ENCODE measurements around the gene TMEM163.

Gene TMEM163

DNA sequence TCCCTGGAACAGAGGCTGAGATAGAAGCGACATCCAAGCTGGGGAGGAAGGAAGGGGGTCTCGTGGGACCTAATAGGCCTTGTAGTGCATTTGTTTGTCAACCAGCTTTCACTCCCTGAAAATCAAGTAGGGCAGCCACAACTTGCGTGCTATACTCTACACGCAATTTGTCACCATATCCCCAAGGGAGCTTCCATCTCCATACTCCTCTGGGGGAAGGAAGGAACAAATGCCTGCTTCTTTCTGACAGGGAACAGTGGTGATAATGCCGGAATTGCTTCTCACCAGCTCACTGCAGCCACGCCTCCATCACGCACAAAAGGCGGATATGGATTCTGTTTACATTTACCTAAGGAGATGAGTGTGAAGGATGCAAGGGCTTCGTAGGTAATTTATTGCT is 213.4 kb downstream of the TMEM163 start:
- WGBS (ENCODE audit: extremely low coverage, insufficient coverage, low lambda C conversion rate): no CpG with 5 or more reads among the region's 9 CpGs
- no peaks in the 10 kb centered on the region for H3K4me1 ChIP-seq (ENCODE audit: control insufficient read depth, low read depth, low read length)
- H2BK120ac ChIP-seq (ENCODE audit: low read depth, low read length): no peak overlapping the region

DNA sequence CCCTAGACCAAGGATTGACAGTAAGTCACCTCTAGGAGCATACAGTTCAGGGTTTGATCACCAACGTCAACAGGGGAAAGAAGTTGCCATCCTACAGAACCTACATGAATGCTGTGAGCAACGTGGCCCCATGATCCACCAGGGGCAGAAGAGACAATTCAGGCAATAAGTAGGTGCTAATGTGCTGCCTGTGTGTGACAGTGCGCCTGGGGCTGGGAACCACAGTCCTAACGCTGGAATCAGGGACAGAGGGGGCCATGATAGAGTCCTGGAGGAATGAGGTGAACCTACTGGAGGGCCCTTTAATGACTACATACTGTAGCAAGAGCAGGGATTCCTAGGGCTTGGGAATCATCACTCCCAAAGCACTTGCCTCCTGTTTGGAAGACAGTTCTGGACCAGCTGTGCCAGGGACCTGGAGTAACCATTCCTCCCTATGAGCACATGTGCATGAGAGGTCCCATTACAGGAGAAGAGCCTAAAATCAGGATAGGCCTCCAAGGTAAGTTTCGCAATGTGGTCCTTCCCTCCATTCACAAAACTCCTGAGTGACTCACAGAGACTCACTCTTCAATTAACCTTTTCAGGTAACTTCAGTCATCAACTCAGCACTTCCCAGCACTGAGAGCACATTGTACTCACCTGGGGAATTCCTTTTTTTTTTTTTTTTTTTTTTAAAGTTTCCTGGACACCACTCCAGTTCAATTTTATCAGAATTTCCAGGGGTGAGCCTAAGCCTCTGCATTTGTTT is 214.0 kb downstream of the TMEM163 start:
- Histone ChIP-seq H3K9ac (ENCODE audit: low read length) (no peak overlapping the region), H3K4me1 (ENCODE audit: control insufficient read depth, low read depth, low read length) (no peaks in the 10 kb centered on the region), H2BK5ac (ENCODE audit: low read length) (no peak overlapping the region), H3K23ac (ENCODE audit: low read length) (no peak overlapping the region), H3K27me3 (ENCODE audit: insufficient read depth, low read length, poor library complexity) (no peaks in the 10 kb centered on the region), H3K4me2 (ENCODE audit: low read length) (no peak overlapping the region), H4K8ac (ENCODE audit: low read depth, low read length) (no peak overlapping the region), H3K79me2 (ENCODE audit: control insufficient read depth, insufficient read depth, low read length) (no peaks in the 10 kb centered on the region), H3K27ac (ENCODE audit: low read depth, low read length) (no peak overlapping the region), H3K4ac (ENCODE audit: low read depth, low read length) (no peak overlapping the region), H3K4me3 (ENCODE audit: low read length) (no peak overlapping the region), H4K5ac (ENCODE audit: low read length) (no peak overlapping the region), H2BK120ac (ENCODE audit: low read depth, low read length) (no peak overlapping the region), H3K18ac (ENCODE audit: low read length) (no peak overlapping the region), H2BK15ac (replicated peaks; ENCODE audit: low read depth) (no peak overlapping the region), H3K56ac (ENCODE audit: low read length) (no peak overlapping the region), H3K36me3 (ENCODE audit: control insufficient read depth, insufficient read depth, low read length) (no peaks in the 10 kb centered on the region), H2AK5ac (ENCODE audit: low read length) (no peak overlapping the region), H3K79me1 (ENCODE audit: low read length) (no peaks in the 10 kb centered on the region)
- WGBS (ENCODE audit: extremely low coverage, insufficient coverage, low lambda C conversion rate): no CpG with 5 or more reads among the region's 5 CpGs
- DNase-seq: peak; percentile 73

More for the DNA sequence above, 213.4 kb downstream of the TMEM163 start:
- Histone ChIP-seq H3K79me2 (ENCODE audit: control insufficient read depth, insufficient read depth, low read length) (no peaks in the 10 kb centered on the region), H2BK5ac (ENCODE audit: low read length) (no peak overlapping the region), H3K4ac (ENCODE audit: low read depth, low read length) (no peak overlapping the region), H2AK5ac (ENCODE audit: low read length) (no peak overlapping the region), H3K79me1 (ENCODE audit: low read length) (no peaks in the 10 kb centered on the region), H2BK15ac (replicated peaks; ENCODE audit: low read depth) (no peak overlapping the region), H3K9ac (ENCODE audit: low read length) (no peak overlapping the region), H3K27me3 (ENCODE audit: insufficient read depth, low read length, poor library complexity) (no peaks in the 10 kb centered on the region), H3K56ac (ENCODE audit: low read length) (no peak overlapping the region), H3K18ac (ENCODE audit: low read length) (no peak overlapping the region), H3K4me2 (ENCODE audit: low read length) (no peak overlapping the region), H3K27ac (ENCODE audit: low read depth, low read length) (no peak overlapping the region), H3K36me3 (ENCODE audit: control insufficient read depth, insufficient read depth, low read length) (no peaks in the 10 kb centered on the region), H3K4me3 (ENCODE audit: low read length) (no peak overlapping the region), H4K8ac (ENCODE audit: low read depth, low read length) (no peak overlapping the region), H3K23ac (ENCODE audit: low read length) (no peak overlapping the region), H4K5ac (ENCODE audit: low read length) (no peak overlapping the region)
- DNase-seq: no peak

DNA sequence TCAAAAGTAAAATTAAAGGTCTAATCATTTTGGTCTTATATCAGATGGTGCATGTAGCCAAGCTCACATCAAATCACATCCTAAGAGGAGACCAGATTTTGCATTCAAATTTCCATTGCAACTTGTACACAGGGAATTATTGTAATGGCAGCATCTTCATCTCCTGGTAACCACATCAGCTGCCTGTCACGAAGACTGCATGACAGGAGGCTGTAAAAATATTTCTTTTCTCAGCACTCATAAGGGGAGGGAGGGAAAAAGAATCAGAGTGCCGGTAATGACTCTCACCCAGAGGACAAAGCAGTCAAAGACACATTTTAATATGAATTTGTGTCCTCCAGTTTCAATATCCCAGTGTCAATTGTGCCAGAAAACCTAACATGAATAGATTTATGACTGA is 216.7 kb downstream of the TMEM163 start:
- H3K27me3 ChIP-seq (ENCODE audit: insufficient read depth, low read length, poor library complexity): no peaks in the 10 kb centered on the region
- no peak overlapping the region for H2BK120ac ChIP-seq (ENCODE audit: low read depth, low read length)
- H3K79me1 ChIP-seq (ENCODE audit: low read length): no peaks in the 10 kb centered on the region
- no peak overlapping the region for H3K9ac ChIP-seq (ENCODE audit: low read length)
- H3K79me2 ChIP-seq (ENCODE audit: control insufficient read depth, insufficient read depth, low read length): no peaks in the 10 kb centered on the region
- DNase-seq: no peak
- no peak overlapping the region for H4K5ac ChIP-seq (ENCODE audit: low read length)
- no peaks in the 10 kb centered on the region for H3K36me3 ChIP-seq (ENCODE audit: control insufficient read depth, insufficient read depth, low read length)
- no peak overlapping the region for H3K18ac ChIP-seq (ENCODE audit: low read length)
- H2BK15ac ChIP-seq (replicated peaks; ENCODE audit: low read depth): no peak overlapping the region
- no peak overlapping the region for H4K8ac ChIP-seq (ENCODE audit: low read depth, low read length)
- no peak overlapping the region for H3K4me3 ChIP-seq (ENCODE audit: low read length)
- WGBS (ENCODE audit: extremely low coverage, insufficient coverage, low lambda C conversion rate): no CpG with 5 or more reads among the region's 2 CpGs
- H3K4ac ChIP-seq (ENCODE audit: low read depth, low read length): no peak overlapping the region
- no peaks in the 10 kb centered on the region for H3K4me1 ChIP-seq (ENCODE audit: control insufficient read depth, low read depth, low read length)
- H3K23ac ChIP-seq (ENCODE audit: low read length): no peak overlapping the region
- H3K27ac ChIP-seq (ENCODE audit: low read depth, low read length): no peak overlapping the region
- no peak overlapping the region for H2AK5ac ChIP-seq (ENCODE audit: low read length)
- no peak overlapping the region for H3K4me2 ChIP-seq (ENCODE audit: low read length)
- no peak overlapping the region for H2BK5ac ChIP-seq (ENCODE audit: low read length)
- no peak overlapping the region for H3K56ac ChIP-seq (ENCODE audit: low read length)

DNA sequence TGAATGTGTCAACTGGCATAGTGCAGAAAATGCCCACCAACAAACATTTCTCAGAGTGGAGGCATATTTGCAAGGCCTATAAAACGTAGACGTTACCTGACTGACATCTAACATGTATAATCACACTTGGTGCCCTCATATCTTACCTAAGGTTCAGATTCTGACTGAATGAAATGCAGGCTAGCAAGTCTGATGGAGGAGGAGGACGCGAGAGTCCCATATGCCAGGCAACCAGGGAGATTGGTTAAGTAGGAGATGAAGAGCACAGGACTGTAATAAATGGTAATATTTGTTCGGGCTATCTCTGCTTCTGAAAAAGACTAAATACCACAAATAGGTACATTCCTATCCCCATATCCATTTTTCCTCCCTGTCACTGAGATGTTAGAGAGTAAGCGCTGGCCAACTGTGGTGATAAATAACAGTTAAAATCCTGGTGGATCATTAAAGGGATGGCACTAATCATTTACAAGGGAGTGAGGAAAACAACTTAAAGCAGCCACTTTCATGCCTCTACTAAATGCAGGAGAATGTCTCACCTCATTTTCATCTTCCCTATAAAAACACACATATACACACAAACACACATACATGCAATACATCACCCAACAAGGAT is 217.2 kb downstream of the TMEM163 start:
- Histone ChIP-seq H3K4me1 (ENCODE audit: control insufficient read depth, low read depth, low read length) (no peaks in the 10 kb centered on the region), H2BK120ac (ENCODE audit: low read depth, low read length) (no peak overlapping the region), H3K79me2 (ENCODE audit: control insufficient read depth, insufficient read depth, low read length) (no peaks in the 10 kb centered on the region), H3K56ac (ENCODE audit: low read length) (no peak overlapping the region), H2BK5ac (ENCODE audit: low read length) (no peak overlapping the region), H3K4ac (ENCODE audit: low read depth, low read length) (no peak overlapping the region), H3K4me2 (ENCODE audit: low read length) (no peak overlapping the region), H4K8ac (ENCODE audit: low read depth, low read length) (no peak overlapping the region), H3K4me3 (ENCODE audit: low read length) (no peak overlapping the region), H3K36me3 (ENCODE audit: control insufficient read depth, insufficient read depth, low read length) (no peaks in the 10 kb centered on the region), H3K27me3 (ENCODE audit: insufficient read depth, low read length, poor library complexity) (no peaks in the 10 kb centered on the region), H3K9ac (ENCODE audit: low read length) (no peak overlapping the region), H3K27ac (ENCODE audit: low read depth, low read length) (no peak overlapping the region), H2BK15ac (replicated peaks; ENCODE audit: low read depth) (no peak overlapping the region), H3K23ac (ENCODE audit: low read length) (no peak overlapping the region), H3K18ac (ENCODE audit: low read length) (no peak overlapping the region), H3K79me1 (ENCODE audit: low read length) (no peaks in the 10 kb centered on the region), H4K5ac (ENCODE audit: low read length) (no peak overlapping the region), H2AK5ac (ENCODE audit: low read length) (no peak overlapping the region)
- WGBS (ENCODE audit: extremely low coverage, insufficient coverage, low lambda C conversion rate): no CpG with 5 or more reads among the region's 6 CpGs
- DNase-seq: no peak

DNA sequence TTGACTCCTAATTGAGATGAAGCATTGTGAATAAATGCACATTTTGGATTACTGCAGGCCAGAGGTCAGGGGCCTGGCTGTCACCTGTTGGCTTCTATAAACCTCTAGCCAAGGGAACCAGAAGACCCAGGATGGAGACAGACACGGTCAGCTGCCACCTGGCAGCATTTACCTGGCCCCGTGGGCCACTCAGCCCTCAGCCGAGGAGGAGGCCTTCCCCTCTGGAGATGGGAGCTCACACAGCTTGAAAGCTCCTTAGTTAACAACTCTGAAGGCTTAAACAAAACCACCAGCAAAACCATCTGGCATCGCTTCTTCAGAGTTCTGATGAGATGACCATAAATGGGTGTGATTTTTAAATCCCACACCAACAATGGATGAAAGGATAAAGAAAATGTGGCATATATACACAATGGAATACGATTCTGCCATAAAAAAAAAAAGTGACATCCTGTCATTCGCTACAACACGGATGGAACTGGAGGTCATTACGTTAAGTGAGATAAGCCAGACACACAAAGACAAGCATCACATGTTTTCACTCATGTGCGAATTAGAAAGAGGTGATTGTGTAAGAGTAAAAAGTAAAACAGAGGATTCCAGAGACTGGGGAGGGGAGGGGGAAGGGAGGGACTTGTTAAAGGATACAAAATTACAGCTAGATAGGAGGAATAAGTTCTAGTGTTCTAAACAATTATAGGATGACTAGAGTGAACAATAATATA is 218.4 kb downstream of the TMEM163 start:
- H4K5ac ChIP-seq (ENCODE audit: low read length): no peak overlapping the region
- no peak overlapping the region for H3K56ac ChIP-seq (ENCODE audit: low read length)
- H3K4me2 ChIP-seq (ENCODE audit: low read length): no peak overlapping the region
- H3K79me1 ChIP-seq (ENCODE audit: low read length): no peaks in the 10 kb centered on the region
- H2BK120ac ChIP-seq (ENCODE audit: low read depth, low read length): no peak overlapping the region
- no peak overlapping the region for H3K23ac ChIP-seq (ENCODE audit: low read length)
- H3K4me3 ChIP-seq (ENCODE audit: low read length): no peak overlapping the region
- no peaks in the 10 kb centered on the region for H3K36me3 ChIP-seq (ENCODE audit: control insufficient read depth, insufficient read depth, low read length)
- H2BK5ac ChIP-seq (ENCODE audit: low read length): no peak overlapping the region
- WGBS (ENCODE audit: extremely low coverage, insufficient coverage, low lambda C conversion rate): no CpG with 5 or more reads among the region's 9 CpGs
- no peaks in the 10 kb centered on the region for H3K79me2 ChIP-seq (ENCODE audit: control insufficient read depth, insufficient read depth, low read length)
- H3K4me1 ChIP-seq (ENCODE audit: control insufficient read depth, low read depth, low read length): no peaks in the 10 kb centered on the region
- H3K9ac ChIP-seq (ENCODE audit: low read length): no peak overlapping the region
- H2AK5ac ChIP-seq (ENCODE audit: low read length): no peak overlapping the region
- H3K27me3 ChIP-seq (ENCODE audit: insufficient read depth, low read length, poor library complexity): no peaks in the 10 kb centered on the region
- no peak overlapping the region for H3K27ac ChIP-seq (ENCODE audit: low read depth, low read length)
- H3K4ac ChIP-seq (ENCODE audit: low read depth, low read length): no peak overlapping the region
- no peak overlapping the region for H4K8ac ChIP-seq (ENCODE audit: low read depth, low read length)
- no peak overlapping the region for H2BK15ac ChIP-seq (replicated peaks; ENCODE audit: low read depth)
- no peak for DNase-seq
- no peak overlapping the region for H3K18ac ChIP-seq (ENCODE audit: low read length)

Measured in mesendoderm (in vitro differentiated cells).